ENCODE measurements around the gene DNAJB2.
"Not testable (repeated sequence)": the region's sequence is repeated elsewhere in the genome, so short reads cannot be mapped to it uniquely, and the experiment has no call there.

The DNAJB2 gene

DNA sequence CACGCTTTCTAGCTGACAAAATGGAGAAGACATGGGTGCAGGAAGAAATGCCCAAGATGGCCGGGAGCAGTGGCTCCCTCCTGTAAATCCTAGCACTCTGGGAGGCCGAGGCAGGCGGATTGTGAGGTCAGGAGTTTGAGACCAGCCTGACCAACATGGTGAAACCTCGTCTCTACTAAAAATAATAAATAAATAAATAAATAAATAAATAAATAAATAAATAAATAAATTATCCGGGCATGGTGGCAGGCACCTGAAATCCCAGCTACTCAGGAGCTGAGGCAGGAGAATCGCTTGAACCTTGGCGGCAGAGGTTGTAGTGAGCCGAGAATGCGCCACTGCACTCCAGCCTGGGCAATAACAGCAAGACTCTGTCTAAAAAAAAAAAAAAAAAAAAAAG is 20.2 kb upstream of the DNAJB2 start:
- H3K27ac ChIP-seq (ENCODE audit: low read length); DNase-seq (ENCODE audit: low read depth, low spot score); H3K4me1 ChIP-seq (ENCODE audit: control insufficient read depth, insufficient read depth, low read length); H3K36me3 ChIP-seq (ENCODE audit: control insufficient read depth, insufficient read depth, low read length); H3K9me3 ChIP-seq (ENCODE audit: control insufficient read depth, insufficient read depth, low read length); H3K4me3 ChIP-seq (ENCODE audit: low read length): not testable (repeated sequence)
- peaks cover 17% of the 10 kb centered on the region for H3K27me3 ChIP-seq (ENCODE audit: control insufficient read depth, insufficient read depth, low read length)
- no CpG with 5 or more reads among the region's 10 CpGs for WGBS (ENCODE audit: insufficient coverage, insufficient read length)

DNA sequence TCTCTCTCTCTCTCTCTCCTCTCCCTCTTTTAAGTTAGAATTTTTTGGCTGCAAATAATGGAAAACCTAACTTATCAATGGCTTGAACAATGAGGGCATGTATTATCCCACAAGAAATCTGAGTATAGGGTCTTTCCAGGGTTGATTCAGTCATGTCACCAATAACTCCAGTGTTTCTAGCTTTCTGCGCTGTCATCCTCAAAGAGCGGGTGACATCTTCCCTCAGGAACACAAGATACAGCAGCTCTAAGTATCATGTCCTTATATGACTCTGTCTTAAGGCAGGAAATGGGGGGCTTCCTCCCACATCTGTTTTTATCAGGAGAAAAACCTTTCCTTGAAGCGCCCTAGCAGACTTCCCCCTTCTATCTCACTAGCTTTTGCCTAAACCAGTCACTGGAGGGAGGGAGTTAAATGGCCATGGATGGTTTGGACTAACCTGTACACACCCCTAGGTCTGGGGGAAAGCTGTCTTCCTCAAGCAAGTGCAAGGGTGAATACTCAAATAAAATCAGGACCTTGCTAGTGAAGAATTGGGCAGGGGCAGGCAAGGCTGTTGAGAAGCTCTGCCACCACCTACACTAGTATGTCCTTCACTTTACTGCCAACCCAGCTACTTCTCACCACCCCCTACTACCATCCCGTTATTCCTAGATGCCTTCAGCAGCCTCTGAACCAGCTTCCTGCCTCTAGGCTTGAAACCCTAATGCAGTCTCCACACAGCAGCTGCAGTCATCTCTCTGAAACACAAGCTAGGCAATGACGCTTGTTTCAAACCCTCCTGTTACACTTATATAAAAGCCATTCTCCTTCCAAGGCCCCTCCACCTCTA is 17.9 kb upstream of the DNAJB2 start:
- no peak for DNase-seq (ENCODE audit: low read depth, low spot score)
- no peak overlapping the region for H3K27ac ChIP-seq (ENCODE audit: low read length)
- no peaks in the 10 kb centered on the region for H3K36me3 ChIP-seq (ENCODE audit: control insufficient read depth, insufficient read depth, low read length)
- H3K4me3 ChIP-seq (ENCODE audit: low read length): no peak overlapping the region
- peaks cover 1% of the 10 kb centered on the region; the same call in 1 of the 2 replicates for H3K27me3 ChIP-seq (ENCODE audit: control insufficient read depth, insufficient read depth, low read length)
- H3K4me1 ChIP-seq (ENCODE audit: control insufficient read depth, insufficient read depth, low read length): no peaks in the 10 kb centered on the region
- H3K9me3 ChIP-seq (ENCODE audit: control insufficient read depth, insufficient read depth, low read length): no peaks in the 10 kb centered on the region
- no CpG with 5 or more reads among the region's 5 CpGs for WGBS (ENCODE audit: insufficient coverage, insufficient read length)

DNA sequence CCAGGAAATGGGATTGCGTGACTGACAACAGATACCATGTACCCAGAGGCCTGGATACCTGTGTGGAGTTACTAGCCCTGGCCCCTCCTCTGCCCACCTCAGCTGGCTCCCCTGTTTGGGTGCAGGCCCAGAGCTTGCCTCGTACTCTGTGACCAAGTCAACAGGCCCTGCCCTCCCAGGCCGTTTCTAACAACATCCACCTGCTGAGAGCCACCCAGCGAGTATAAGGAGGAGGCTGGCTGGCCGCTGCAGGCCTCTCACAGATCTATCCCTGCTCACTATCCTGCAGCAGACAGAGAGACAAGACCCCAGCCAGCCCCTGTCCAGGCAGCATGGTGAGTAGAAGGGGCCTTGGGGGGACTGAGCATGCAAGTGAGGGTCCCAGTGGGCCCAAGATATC is 12.9 kb upstream of the DNAJB2 start:
- no peaks in the 10 kb centered on the region for H3K27me3 ChIP-seq (ENCODE audit: control insufficient read depth, insufficient read depth, low read length)
- H3K4me3 ChIP-seq (ENCODE audit: low read length): no peak overlapping the region
- H3K9me3 ChIP-seq (ENCODE audit: control insufficient read depth, insufficient read depth, low read length): no peaks in the 10 kb centered on the region
- no peak overlapping the region for H3K27ac ChIP-seq (ENCODE audit: low read length)
- no peaks in the 10 kb centered on the region for H3K4me1 ChIP-seq (ENCODE audit: control insufficient read depth, insufficient read depth, low read length)
- DNase-seq (ENCODE audit: low read depth, low spot score): no peak
- WGBS (ENCODE audit: insufficient coverage, insufficient read length): no CpG with 5 or more reads among the region's 5 CpGs
- no peaks in the 10 kb centered on the region for H3K36me3 ChIP-seq (ENCODE audit: control insufficient read depth, insufficient read depth, low read length)

DNA sequence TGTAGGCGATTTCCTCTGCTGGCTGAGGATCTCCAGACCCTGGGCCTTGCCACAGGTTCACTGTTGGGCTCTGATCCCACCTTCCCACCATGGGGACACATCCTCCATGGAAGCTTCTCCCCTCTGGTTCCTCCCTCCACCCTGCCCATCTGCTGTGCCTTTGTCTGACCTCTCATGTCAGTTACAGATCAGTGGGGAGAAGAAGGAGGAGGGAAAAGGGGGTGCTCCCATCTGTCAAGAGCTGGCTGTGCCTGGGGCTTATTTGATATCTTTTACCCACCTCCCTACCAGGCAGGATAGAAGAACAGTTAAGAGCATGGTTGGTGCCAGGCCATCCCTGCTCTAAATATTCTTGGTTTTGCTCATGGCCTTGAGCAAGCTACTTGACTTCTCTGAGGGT is 12.3 kb upstream of the DNAJB2 start:
- no peak for DNase-seq (ENCODE audit: low read depth, low spot score)
- Histone ChIP-seq H3K9me3 (ENCODE audit: control insufficient read depth, insufficient read depth, low read length) (no peaks in the 10 kb centered on the region), H3K36me3 (ENCODE audit: control insufficient read depth, insufficient read depth, low read length) (no peaks in the 10 kb centered on the region), H3K27ac (ENCODE audit: low read length) (no peak overlapping the region), H3K27me3 (ENCODE audit: control insufficient read depth, insufficient read depth, low read length) (no peaks in the 10 kb centered on the region), H3K4me3 (ENCODE audit: low read length) (no peak overlapping the region), H3K4me1 (ENCODE audit: control insufficient read depth, insufficient read depth, low read length) (no peaks in the 10 kb centered on the region)
- WGBS (ENCODE audit: insufficient coverage, insufficient read length): no CpG with 5 or more reads among the region's 1 CpG

DNA sequence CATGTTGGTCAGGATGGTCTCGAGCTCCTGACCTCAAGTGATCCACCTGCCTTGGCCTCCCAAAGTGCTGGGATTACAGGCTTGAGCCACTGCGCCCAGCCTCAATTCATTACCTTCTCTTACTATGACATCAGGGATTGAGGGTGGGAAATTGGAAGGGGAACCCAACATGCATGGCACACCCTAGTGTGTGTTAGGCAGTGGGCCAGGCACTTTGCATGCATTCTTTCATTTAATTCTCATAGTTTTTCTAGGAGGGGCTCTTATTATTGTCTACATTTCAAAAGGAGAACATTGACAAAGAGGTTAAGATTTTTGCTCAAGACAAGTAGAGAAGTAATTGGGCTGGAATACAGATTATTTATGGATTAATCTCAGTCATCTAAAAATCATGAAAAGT is 10.9 kb upstream of the DNAJB2 start:
- Histone ChIP-seq H3K36me3 (ENCODE audit: control insufficient read depth, insufficient read depth, low read length) (no peaks in the 10 kb centered on the region), H3K9me3 (ENCODE audit: control insufficient read depth, insufficient read depth, low read length) (no peaks in the 10 kb centered on the region), H3K4me1 (ENCODE audit: control insufficient read depth, insufficient read depth, low read length) (no peaks in the 10 kb centered on the region), H3K27ac (ENCODE audit: low read length) (no peak overlapping the region), H3K27me3 (ENCODE audit: control insufficient read depth, insufficient read depth, low read length) (no peaks in the 10 kb centered on the region), H3K4me3 (ENCODE audit: low read length) (no peak overlapping the region)
- DNase-seq (ENCODE audit: low read depth, low spot score): no peak
- WGBS (ENCODE audit: insufficient coverage, insufficient read length): no CpG with 5 or more reads among the region's 2 CpGs

DNA sequence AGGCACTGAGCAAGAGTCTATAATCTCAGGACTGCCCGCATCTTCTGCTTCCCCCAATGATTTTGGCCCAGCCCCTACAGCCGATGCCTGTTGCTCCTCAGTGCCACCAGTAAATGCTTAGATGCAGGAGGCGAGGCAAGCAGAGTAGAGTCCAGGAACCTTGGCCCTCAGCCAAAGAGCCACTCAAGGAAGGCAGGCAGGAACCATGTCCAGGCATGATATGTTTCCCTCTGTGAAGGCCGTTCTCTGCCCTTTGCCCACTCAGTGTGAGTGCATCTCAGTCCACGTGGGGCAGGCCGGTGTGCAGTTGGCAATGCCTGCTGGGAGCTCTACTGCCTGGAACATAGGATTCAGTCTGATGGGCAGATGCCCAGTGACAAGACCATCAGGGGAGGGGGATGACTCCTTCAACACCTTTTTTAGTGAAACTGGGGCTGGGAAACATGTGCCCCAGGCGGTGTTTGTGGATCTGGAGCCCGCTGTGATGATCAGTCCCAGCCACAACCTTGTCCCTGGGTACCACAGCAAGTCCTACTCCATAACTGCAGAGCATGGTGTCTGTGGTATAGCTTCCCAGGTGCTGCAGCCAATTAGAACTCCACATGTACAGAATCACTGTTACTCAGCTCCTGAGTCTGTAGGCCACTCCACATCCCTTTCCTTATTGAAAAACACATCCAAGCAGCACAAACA is 9.7 kb upstream of the DNAJB2 start:
- peaks cover 2% of the 10 kb centered on the region; the same call in 1 of the 2 replicates for H3K4me1 ChIP-seq (ENCODE audit: control insufficient read depth, insufficient read depth, low read length)
- H3K4me3 ChIP-seq (ENCODE audit: low read length): no peak overlapping the region
- WGBS (ENCODE audit: insufficient coverage, insufficient read length): no CpG with 5 or more reads among the region's 8 CpGs
- no peaks in the 10 kb centered on the region for H3K36me3 ChIP-seq (ENCODE audit: control insufficient read depth, insufficient read depth, low read length)
- no peaks in the 10 kb centered on the region for H3K27me3 ChIP-seq (ENCODE audit: control insufficient read depth, insufficient read depth, low read length)
- DNase-seq (ENCODE audit: low read depth, low spot score): no peak
- H3K9me3 ChIP-seq (ENCODE audit: control insufficient read depth, insufficient read depth, low read length): no peaks in the 10 kb centered on the region
- no peak overlapping the region for H3K27ac ChIP-seq (ENCODE audit: low read length)

DNA sequence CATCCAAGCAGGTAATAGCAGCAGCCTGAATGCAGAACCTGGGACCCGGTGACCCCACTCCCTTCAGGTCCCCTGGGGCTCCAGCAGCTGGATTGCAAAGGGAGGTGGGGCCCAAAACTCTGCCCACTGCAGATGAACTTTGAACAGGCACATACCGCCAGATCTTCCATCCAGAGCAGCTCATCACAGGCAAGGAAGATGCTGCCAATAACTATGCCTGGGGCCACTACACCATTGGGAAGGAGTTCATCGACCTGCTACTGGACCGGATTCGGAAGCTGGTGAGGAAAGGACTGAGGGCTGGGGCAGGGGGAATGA is 9.2 kb upstream of the DNAJB2 start:
- no peaks in the 10 kb centered on the region for H3K36me3 ChIP-seq (ENCODE audit: control insufficient read depth, insufficient read depth, low read length)
- H3K4me3 ChIP-seq (ENCODE audit: low read length): no peak overlapping the region
- no peak for DNase-seq (ENCODE audit: low read depth, low spot score)
- no peaks in the 10 kb centered on the region for H3K9me3 ChIP-seq (ENCODE audit: control insufficient read depth, insufficient read depth, low read length)
- H3K27me3 ChIP-seq (ENCODE audit: control insufficient read depth, insufficient read depth, low read length): no peaks in the 10 kb centered on the region
- no CpG with 5 or more reads among the region's 5 CpGs for WGBS (ENCODE audit: insufficient coverage, insufficient read length)
- H3K4me1 ChIP-seq (ENCODE audit: control insufficient read depth, insufficient read depth, low read length): peaks cover 2% of the 10 kb centered on the region; the same call in 1 of the 2 replicates
- H3K27ac ChIP-seq (ENCODE audit: low read length): no peak overlapping the region

DNA sequence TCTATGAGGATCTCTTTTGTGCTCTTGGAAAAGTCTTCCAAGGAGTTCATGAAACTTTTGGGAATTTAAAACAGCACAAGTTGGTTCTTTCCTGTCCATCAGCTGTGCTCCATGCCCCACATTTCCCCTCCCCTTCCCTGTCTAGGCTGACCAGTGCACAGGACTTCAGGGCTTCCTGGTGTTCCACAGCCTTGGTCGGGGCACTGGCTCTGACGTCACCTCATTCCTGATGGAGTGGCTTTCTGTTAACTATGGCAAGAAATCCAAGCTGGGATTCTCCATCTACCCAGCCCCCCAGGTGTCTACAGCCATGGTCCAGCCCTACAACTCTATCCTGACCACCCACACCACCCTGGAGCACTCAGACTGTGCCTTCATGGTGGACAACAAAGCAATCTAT is 8.1 kb upstream of the DNAJB2 start:
- Histone ChIP-seq H3K4me1 (ENCODE audit: control insufficient read depth, insufficient read depth, low read length) (peaks cover 2% of the 10 kb centered on the region; the same call in 1 of the 2 replicates), H3K27ac (ENCODE audit: low read length) (no peak overlapping the region), H3K4me3 (ENCODE audit: low read length) (no peak overlapping the region), H3K9me3 (ENCODE audit: control insufficient read depth, insufficient read depth, low read length) (no peaks in the 10 kb centered on the region), H3K27me3 (ENCODE audit: control insufficient read depth, insufficient read depth, low read length) (no peaks in the 10 kb centered on the region), H3K36me3 (ENCODE audit: control insufficient read depth, insufficient read depth, low read length) (no peaks in the 10 kb centered on the region)
- WGBS (ENCODE audit: insufficient coverage, insufficient read length): no CpG with 5 or more reads among the region's 2 CpGs
- DNase-seq (ENCODE audit: low read depth, low spot score): no peak

DNA sequence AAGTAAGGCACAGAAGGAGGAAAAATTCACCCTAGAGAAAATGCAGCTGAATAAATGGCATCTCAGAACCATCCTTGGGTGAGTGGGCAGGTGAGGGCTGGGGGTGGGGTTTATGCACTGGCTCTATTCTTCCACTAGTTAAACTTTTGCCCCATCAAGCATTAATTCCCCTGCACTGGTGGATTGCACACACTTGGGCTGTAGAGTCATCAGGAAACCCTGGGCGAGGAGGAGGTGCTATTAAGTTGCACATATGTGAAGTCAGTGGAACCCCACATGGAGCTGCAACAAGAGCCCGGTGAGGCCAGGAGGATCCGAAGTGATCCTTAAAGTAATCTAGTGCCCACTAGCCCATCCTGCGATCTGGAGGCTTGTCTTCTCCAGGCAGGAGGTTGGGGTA is 6.8 kb upstream of the DNAJB2 start:
- no CpG with 5 or more reads among the region's 4 CpGs for WGBS (ENCODE audit: insufficient coverage, insufficient read length)
- H3K9me3 ChIP-seq (ENCODE audit: control insufficient read depth, insufficient read depth, low read length): no peaks in the 10 kb centered on the region
- peaks cover 2% of the 10 kb centered on the region; the same call in 1 of the 2 replicates for H3K4me1 ChIP-seq (ENCODE audit: control insufficient read depth, insufficient read depth, low read length)
- no peaks in the 10 kb centered on the region for H3K36me3 ChIP-seq (ENCODE audit: control insufficient read depth, insufficient read depth, low read length)
- no peak overlapping the region for H3K4me3 ChIP-seq (ENCODE audit: low read length)
- no peak for DNase-seq (ENCODE audit: low read depth, low spot score)
- no peak overlapping the region for H3K27ac ChIP-seq (ENCODE audit: low read length)
- H3K27me3 ChIP-seq (ENCODE audit: control insufficient read depth, insufficient read depth, low read length): no peaks in the 10 kb centered on the region

DNA sequence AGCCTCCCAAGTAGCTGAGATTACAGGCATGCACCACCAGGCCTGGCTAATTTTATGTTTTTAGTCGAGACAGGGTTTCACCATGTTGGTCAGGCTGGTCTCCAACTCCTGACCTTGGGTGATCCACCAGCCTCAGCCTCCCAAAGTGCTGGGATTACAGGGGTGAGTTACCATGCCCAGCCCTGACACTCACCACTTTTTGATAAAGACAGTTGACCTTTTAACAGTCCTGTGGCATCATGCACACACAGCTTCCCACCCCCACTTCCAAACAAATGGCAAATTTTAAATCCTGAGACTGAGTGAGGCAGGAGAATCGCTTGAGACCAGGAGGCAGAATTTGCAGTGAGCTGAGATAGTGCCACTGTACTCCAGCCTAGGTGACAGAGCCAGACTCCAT is 6.2 kb upstream of the DNAJB2 start:
- DNase-seq (ENCODE audit: low read depth, low spot score): no peak
- Histone ChIP-seq H3K4me1 (ENCODE audit: control insufficient read depth, insufficient read depth, low read length) (peaks cover 4% of the 10 kb centered on the region; the same call in 1 of the 2 replicates), H3K27me3 (ENCODE audit: control insufficient read depth, insufficient read depth, low read length) (no peaks in the 10 kb centered on the region), H3K36me3 (ENCODE audit: control insufficient read depth, insufficient read depth, low read length) (no peaks in the 10 kb centered on the region), H3K9me3 (ENCODE audit: control insufficient read depth, insufficient read depth, low read length) (no peaks in the 10 kb centered on the region), H3K4me3 (ENCODE audit: low read length) (no peak overlapping the region), H3K27ac (ENCODE audit: low read length) (no peak overlapping the region)
- WGBS (ENCODE audit: insufficient coverage, insufficient read length): no CpG with 5 or more reads among the region's 2 CpGs

Data from iPS DF 6.9 (cell line).